AG09309 (cell line): Measurements from ENCODE around the gene CEP192.
"Not testable (repeated sequence)": the region's sequence is repeated elsewhere in the genome, so short reads cannot be mapped to it uniquely, and the experiment has no call there.

Experiments
- DNase-seq: peaks from one replicate; pipeline ENCODE4 v3.0.0-alpha.2; 2010; ENCODE audit warnings: low read depth
- H3K4me3 ChIP-seq: 2 replicates; pipeline ENCODE4 v1.5.1; 2011; ENCODE audit warnings: mild to moderate bottlenecking, low read depth, low read length, moderate library complexity; ENCODE audit not compliant: control insufficient read depth
- TF ChIP-seq, protein P1 (sequence below): IDR thresholded peaks from 2 replicates; pipeline ENCODE4 v1.5.1; 2011; ENCODE audit warnings: mild to moderate bottlenecking, low read depth, low read length, inconsistent platforms; ENCODE audit not compliant: insufficient read depth, control insufficient read depth; ENCODE audit errors: missing control alignments

Gene CEP192

GRCh38 chr18:13061630-13062189 is 70.5 kb downstream of the CEP192 start:
- H3K4me3 ChIP-seq, result no peak overlapping the region
- TF ChIP-seq, protein P1, sequence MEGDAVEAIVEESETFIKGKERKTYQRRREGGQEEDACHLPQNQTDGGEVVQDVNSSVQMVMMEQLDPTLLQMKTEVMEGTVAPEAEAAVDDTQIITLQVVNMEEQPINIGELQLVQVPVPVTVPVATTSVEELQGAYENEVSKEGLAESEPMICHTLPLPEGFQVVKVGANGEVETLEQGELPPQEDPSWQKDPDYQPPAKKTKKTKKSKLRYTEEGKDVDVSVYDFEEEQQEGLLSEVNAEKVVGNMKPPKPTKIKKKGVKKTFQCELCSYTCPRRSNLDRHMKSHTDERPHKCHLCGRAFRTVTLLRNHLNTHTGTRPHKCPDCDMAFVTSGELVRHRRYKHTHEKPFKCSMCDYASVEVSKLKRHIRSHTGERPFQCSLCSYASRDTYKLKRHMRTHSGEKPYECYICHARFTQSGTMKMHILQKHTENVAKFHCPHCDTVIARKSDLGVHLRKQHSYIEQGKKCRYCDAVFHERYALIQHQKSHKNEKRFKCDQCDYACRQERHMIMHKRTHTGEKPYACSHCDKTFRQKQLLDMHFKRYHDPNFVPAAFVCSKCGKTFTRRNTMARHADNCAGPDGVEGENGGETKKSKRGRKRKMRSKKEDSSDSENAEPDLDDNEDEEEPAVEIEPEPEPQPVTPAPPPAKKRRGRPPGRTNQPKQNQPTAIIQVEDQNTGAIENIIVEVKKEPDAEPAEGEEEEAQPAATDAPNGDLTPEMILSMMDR, result no peak
- DNase-seq, result no peak

DNA sequence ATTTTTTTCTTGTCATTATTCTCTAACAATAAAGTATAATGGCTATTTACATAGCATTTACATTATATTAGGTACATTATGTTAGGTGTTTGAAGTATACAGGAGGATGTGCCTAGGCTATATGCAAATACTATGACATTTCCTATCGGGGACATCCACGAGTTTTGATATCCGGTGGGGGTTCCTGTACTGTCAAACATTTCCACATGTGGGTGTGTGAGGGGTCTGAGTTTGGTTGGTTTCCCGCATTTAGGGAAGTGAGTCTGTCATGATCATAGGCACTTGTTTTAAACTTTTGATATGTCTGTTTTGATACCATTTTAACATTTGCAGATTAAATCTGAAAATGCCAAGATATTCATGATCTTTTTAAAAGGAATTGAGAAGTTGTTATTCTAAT is 76.0 kb downstream of the CEP192 start:
- no peak overlapping the region for H3K4me3 ChIP-seq
- TF ChIP-seq, protein P1, result no peak
- DNase-seq, result no peak

DNA sequence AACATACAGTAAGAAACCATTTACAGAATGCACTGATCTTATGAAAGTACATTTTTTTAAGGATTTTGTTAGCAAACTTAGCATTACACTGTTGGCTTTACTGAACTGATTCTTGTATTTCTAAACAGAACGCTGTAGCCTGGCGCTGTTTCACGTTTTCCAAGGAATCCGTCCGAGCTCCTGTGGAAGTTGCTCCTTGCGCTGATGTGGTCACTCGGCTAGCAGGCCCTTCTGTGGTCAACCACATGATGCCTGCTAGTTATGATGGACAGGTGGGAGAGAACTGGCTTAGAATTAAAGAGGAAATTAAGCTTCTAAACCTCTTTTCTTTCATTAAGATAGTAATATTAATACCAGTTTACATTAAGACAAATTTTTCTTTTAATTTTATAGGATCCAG is 76.8 kb downstream of the CEP192 start:
- DNase-seq, result no peak
- TF ChIP-seq, protein P1, result no peak
- H3K4me3 ChIP-seq, result no peak overlapping the region

DNA sequence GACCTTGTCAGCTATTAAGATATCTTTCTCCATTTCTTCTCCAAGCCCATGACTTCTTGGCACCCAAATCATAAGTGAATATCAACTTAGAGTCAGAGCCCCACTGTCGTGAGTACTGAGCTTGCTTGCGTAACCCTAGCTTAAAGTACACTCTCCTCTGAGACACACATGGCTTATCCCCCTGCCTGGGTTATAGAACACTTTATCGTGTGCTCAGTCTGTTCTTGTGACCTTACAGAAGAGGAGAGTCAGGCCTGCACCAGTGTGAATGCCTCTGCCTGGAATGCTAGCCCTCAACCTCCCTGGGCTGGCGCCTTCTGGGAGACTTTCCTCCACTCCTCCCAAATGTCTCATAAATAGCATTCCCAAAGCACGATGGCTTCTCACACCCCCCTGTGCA is 79.3 kb downstream of the CEP192 start:
- H3K4me3 ChIP-seq, result no peak overlapping the region
- DNase-seq, result no peak
- TF ChIP-seq, protein P1, result no peak

GRCh38 chr18:13076886-13077285 is 85.7 kb downstream of the CEP192 start:
- H3K4me3 ChIP-seq, result no peak overlapping the region
- TF ChIP-seq, protein P1, result no peak
- DNase-seq, result no peak

DNA sequence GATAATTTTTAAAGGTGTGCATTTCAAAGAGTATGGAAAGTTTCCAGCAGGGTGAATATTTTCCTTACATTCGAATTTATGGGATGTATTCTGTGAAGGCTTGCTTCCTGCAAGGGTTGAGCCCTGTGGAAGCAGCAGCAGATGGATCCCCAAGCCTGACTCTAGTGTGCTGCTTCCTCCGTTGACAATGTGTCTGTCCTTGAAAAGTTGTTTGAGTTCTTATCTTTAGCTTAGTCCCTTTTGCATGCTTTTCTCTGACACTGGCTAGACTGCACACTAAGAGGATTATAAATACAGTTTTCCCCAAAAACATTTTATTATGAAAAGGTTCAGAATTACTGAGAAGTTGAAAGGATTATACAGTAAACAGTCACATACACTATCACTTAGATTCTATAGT is 86.3 kb downstream of the CEP192 start:
- H3K4me3 ChIP-seq, result no peak overlapping the region
- TF ChIP-seq, protein P1, result no peak
- no peak for DNase-seq

- H3K4me3 ChIP-seq, DNase-seq: not testable (repeated sequence)
Observed at GRCh38 chr18:13078065-13078464, 86.9 kb downstream of the CEP192 start.
